Mucosa of descending colon (tissue), 3 donors: Measurements from ENCODE around the gene UST. TPM values are rescaled to one million over a fixed set of nuclear protein-coding genes. Genes with fewer than 3 reads are reported as not detected.

Source experiments
- ATAC-seq: fragments of 200-7000 bp; cut with Tn5 transposase; one replicate; pipeline ENCODE4 v1.9.1; 2020; ENCODE audit warnings: mild to moderate bottlenecking, moderate library complexity
- DNase-seq, 3 donors: peaks; one replicate each; pipeline ENCODE4 v3.0.0-alpha.2; 2020
- H3K36me3 ChIP-seq: fragments of 200-600 bp; one replicate; pipeline ENCODE4 v1.8.0; 2021; ENCODE audit warnings: low read depth, mild to moderate bottlenecking
- H3K4me1 ChIP-seq: fragments of 200-600 bp; one replicate; pipeline ENCODE4 v1.8.0; 2021; ENCODE audit warnings: low read depth, mild to moderate bottlenecking
- H3K4me3 ChIP-seq: fragments of 200-600 bp; one replicate; pipeline ENCODE4 v1.8.0; 2021; ENCODE audit warnings: mild to moderate bottlenecking
- H3K9me3 ChIP-seq: fragments of 200-600 bp; one replicate; pipeline ENCODE4 v1.8.0; 2021; ENCODE audit warnings: mild to moderate bottlenecking
- intact Hi-C, 2 donors: fragments of 100-400 bp; cut with DNase I in 1 of 2; cut with micrococcal nuclease in 1 of 2; formaldehyde crosslinking; loops; one replicate each; pipeline versions ENCODE4 v1.11.0 to v1.11.1; 2022; cut with DNase I, micrococcal nuclease
- total RNA-seq, 3 donors: library from RNA; stranded (reverse); fragmentation: NEBNext Ultra II Directional in 2 of 3; extraction: Animal tissue kit (Norgen Biotek cat#: 25700) in 2 of 3; gene quantifications; one replicate each; pipeline versions ENCODE4 v1.2.1 to v1.2.4, GENCODE V29; 2021 to 2023
- TF ChIP-seq, protein P1 (sequence below): fragments of 200-600 bp; IDR thresholded peaks from one replicate; pipeline ENCODE4 v1.8.0; 2022; ENCODE audit warnings: antibody characterized with exemption, mild to moderate bottlenecking
- donor health status: DM: no; HTN: no; CAD: no; lungs with moderate emphysema.
- donor health status: DM: no; HTN: no; CAD: no.
- donor health status: DM: no; HTN: yes; CAD: no.

UST gene
- total RNA-seq, 3 donors from 2014 or later: 1.1 to 16.2 (median 2.1) TPM

DNA sequence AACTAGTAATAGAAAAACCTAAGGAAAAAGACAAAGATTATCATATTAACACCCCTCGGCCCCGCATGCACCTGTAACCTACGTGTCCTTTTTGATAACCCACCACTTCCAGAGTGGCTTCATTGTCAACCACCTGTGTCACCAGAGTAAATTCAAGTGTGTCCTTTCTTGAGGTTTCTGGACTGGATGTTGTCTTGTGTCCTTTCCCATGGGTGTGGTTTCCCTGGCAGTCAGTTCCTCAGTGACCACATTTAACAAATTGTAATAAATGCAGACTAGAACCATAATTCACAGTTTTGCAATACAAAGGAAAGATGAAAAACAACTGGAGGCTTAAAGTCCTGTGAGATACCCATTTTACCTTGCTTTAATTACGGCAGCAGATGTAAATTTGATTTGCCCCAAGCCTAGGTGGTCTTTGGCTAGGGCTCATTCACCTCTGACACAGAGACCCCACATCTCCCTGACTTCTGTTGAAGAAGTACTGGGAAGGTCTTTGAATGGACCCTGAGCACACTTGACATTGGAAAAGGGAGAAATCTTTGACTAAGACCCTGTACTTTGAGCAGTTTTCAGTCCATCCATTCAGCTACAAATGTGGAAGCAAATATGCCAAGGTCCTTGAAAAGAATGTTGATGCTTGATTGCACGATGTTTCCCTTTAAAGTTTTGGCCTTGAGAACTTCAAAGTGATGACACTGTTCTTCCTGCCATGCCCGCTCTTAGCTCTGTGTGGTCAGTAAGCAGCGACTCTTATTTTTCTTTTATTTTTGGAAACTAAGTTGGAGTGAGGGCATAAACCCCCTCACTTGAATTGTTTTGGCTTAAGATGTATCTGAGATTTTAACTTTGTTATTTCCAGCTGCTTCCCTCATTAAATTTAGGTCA lies 232.4 kb downstream of the UST start:
- TF ChIP-seq, protein P1, sequence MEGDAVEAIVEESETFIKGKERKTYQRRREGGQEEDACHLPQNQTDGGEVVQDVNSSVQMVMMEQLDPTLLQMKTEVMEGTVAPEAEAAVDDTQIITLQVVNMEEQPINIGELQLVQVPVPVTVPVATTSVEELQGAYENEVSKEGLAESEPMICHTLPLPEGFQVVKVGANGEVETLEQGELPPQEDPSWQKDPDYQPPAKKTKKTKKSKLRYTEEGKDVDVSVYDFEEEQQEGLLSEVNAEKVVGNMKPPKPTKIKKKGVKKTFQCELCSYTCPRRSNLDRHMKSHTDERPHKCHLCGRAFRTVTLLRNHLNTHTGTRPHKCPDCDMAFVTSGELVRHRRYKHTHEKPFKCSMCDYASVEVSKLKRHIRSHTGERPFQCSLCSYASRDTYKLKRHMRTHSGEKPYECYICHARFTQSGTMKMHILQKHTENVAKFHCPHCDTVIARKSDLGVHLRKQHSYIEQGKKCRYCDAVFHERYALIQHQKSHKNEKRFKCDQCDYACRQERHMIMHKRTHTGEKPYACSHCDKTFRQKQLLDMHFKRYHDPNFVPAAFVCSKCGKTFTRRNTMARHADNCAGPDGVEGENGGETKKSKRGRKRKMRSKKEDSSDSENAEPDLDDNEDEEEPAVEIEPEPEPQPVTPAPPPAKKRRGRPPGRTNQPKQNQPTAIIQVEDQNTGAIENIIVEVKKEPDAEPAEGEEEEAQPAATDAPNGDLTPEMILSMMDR: no peak
- intact Hi-C loops: no loop called here
- no peak for DNase-seq
- ATAC-seq: no peak
- Histone ChIP-seq H3K36me3 (no peaks in the 10 kb centered on the region), H3K9me3 (no peaks in the 10 kb centered on the region), H3K4me1 (no peaks in the 10 kb centered on the region), H3K4me3 (no peak overlapping the region)

DNA sequence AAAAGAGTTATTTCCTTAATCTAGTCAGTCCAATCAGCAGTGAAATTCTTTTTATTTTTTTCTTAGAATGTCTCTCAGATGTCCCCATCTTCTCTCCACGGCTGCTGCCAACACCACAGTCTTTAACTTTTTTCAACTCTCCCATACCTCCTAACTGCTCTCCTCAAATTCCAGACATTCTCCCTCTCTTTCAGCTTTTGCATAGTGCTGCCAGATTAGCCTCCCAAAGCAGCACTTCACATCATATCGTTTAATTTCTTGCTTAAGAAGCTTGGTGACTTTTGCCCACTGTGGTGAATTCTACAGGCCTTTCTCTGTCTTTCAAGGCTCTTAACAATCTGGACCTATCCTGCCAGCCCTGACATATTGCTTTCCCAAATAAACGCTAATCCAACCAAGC lies 233.4 kb downstream of the UST start:
- no peak for DNase-seq
- Histone ChIP-seq H3K9me3 (no peaks in the 10 kb centered on the region), H3K4me3 (no peak overlapping the region), H3K36me3 (no peaks in the 10 kb centered on the region), H3K4me1 (no peaks in the 10 kb centered on the region)
- TF ChIP-seq, protein P1: no peak
- intact Hi-C loops: no loop called here
- no peak for ATAC-seq

DNA sequence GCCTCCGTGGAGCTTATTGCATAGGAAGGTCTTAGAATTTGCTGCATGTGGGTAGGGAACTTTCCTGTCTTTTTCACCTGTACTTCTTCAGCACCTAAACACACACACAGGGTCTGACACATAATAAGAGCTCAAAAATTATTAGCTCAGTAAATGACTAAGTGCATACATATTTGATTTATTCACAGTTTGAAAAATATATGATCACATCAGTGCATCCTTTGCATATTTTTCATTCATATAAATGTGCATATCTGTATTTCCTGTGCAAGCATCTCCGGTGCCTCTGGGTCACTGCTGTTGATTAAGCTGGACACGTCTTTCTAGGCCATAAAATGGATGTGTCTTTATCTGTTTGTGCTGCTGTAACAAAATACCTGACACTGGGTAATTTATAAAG lies 234.7 kb downstream of the UST start:
- no peaks in the 10 kb centered on the region for H3K9me3 ChIP-seq
- H3K36me3 ChIP-seq: no peaks in the 10 kb centered on the region
- DNase-seq (no peak), ATAC-seq (no peak)
- intact Hi-C loops: no loop called here
- H3K4me3 ChIP-seq: no peak overlapping the region
- TF ChIP-seq, protein P1: no peak
- H3K4me1 ChIP-seq: no peaks in the 10 kb centered on the region

DNA sequence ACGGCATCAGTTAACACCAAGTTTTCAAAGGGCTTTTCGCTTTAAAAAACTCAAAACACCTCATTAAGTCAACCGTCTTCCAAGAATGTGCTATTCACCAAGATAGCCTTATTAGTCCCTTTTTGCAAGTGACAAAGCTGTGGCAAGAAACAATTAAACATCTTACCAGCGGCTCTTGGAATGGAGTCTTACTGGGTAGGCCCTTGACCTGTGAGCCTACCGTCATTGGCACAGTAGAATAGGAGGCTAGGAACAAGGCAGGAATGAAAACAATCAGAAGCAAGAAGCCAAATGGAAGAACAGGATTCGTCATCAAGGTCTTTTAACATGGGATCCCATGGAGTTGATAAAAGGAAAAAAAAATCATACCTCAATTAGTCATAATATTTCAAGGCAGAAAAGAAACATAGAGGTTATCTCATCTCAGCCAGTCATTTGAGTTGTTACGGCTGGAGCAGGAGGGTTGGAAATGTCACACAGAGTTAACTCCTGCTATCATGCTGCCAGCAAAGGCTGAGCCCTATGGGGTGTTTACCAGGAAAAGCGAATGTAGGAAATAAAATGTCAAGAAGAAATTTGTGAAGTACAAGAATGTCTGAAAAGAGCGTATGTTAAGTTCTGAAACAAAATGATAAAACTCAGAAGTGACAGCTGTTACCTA lies 236.4 kb downstream of the UST start:
- H3K36me3 ChIP-seq: no peaks in the 10 kb centered on the region
- H3K4me1 ChIP-seq: no peaks in the 10 kb centered on the region
- no peak for DNase-seq
- intact Hi-C loops: no loop called here
- ATAC-seq: no peak
- H3K9me3 ChIP-seq: no peaks in the 10 kb centered on the region
- H3K4me3 ChIP-seq: no peak overlapping the region
- TF ChIP-seq, protein P1: no peak

DNA sequence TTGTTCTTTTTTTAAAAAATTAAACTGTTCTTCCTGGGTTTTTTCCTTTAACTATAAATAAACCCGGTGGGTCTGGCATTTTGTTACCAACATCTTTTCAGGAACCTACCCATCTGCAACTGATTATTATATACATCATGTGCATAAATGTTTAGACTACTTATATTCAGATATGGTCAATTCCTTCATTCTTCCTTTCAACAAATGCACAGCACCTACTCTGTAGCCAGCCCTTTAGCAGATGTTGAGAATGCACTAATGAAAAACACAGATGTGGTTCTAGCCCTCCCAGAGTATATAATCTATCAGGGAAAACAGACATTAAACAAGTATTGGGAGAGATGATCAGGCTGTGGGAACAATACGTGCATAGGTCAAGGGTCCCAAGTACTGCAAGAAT lies 237.1 kb downstream of the UST start:
- TF ChIP-seq, protein P1: no peak
- intact Hi-C loops: no loop called here
- H3K4me3 ChIP-seq: no peak overlapping the region
- no peaks in the 10 kb centered on the region for H3K36me3 ChIP-seq
- ATAC-seq (no peak), DNase-seq (no peak)
- no peaks in the 10 kb centered on the region for H3K4me1 ChIP-seq
- no peaks in the 10 kb centered on the region for H3K9me3 ChIP-seq
